Measurements from ENCODE around the gene CD300E. TPM values are rescaled to one million over a fixed set of nuclear protein-coding genes. Genes with fewer than 3 reads are reported as not detected.

Gene CD300E
- total and polyA plus RNA-seq, 2 of the 13 experiments (the other 11 are each of a cell fraction or from before 2014, with no cell fraction given), result not detected

GRCh38 chr17:74599023-74599399, 24.5 kb downstream of the CD300E start (continued):
- TF ChIP-seq ZNF678 (CRISPR knock-in tag; IDR thresholded peaks at IDR 0.05), result no peak
- TF ChIP-seq ZFYVE20 (CRISPR knock-in tag; IDR thresholded peaks at IDR 0.05; ENCODE audit: borderline replicate concordance, low read depth), result no peak

DNA sequence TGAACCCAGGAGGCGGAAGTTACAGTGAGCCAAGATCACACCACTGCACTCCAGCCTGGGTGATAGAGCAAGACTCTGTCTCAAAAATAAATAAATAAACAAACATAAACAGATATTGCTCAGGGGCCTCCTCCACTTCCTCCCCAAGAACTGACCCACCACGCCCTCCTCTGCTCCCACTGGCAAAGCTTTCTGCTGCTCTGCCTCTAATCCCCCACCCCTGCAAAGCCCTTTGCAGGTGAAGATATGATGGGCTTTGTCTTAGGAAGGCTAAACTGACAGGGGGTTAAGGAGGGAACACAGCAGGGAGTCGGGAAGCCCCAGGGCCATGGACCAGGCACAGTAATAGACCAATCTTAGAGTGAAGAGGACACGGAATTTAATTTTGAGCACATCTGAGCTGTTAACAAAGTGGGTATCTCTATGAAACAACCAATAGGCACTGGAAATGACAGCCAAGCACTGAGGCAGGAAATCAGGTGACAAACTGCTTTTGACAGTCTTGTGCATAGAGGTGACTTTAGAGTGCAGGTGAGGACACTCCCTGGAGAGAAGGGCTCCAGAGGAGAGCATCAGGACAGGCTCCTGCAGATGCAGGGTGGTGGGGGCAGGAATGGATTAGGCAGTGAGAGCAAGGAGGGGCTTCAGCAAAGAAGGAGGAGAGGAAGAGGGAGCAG, 25.1 kb downstream of the CD300E start:
- TF ChIP-seq ZNF207 (IDR thresholded peaks at IDR 0.05; ENCODE audit: borderline replicate concordance) (no peak), ZNF543 (CRISPR knock-in tag; IDR thresholded peaks at IDR 0.05) (no peak), HMG20B (CRISPR knock-in tag; conservative IDR thresholded peaks at IDR 0.05) (no peak), ZNF800 (CRISPR knock-in tag; IDR thresholded peaks at IDR 0.05) (no peak), TIGD3 (CRISPR knock-in tag; IDR thresholded peaks at IDR 0.05; ENCODE audit: borderline replicate concordance) (no peak)
- TF ChIP-seq, protein P1, sequence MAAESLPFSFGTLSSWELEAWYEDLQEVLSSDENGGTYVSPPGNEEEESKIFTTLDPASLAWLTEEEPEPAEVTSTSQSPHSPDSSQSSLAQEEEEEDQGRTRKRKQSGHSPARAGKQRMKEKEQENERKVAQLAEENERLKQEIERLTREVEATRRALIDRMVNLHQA (CRISPR knock-in tag; IDR thresholded peaks at IDR 0.05), result no peak
- TF ChIP-seq, protein P2, sequence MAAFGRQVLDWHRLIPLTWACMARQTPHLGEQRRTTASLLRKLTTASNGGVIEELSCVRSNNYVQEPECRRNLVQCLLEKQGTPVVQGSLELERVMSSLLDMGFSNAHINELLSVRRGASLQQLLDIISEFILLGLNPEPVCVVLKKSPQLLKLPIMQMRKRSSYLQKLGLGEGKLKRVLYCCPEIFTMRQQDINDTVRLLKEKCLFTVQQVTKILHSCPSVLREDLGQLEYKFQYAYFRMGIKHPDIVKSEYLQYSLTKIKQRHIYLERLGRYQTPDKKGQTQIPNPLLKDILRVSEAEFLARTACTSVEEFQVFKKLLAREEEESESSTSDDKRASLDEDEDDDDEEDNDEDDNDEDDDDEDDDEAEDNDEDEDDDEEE (CRISPR knock-in tag; IDR thresholded peaks at IDR 0.05), result no peak
- TF ChIP-seq, protein P3, sequence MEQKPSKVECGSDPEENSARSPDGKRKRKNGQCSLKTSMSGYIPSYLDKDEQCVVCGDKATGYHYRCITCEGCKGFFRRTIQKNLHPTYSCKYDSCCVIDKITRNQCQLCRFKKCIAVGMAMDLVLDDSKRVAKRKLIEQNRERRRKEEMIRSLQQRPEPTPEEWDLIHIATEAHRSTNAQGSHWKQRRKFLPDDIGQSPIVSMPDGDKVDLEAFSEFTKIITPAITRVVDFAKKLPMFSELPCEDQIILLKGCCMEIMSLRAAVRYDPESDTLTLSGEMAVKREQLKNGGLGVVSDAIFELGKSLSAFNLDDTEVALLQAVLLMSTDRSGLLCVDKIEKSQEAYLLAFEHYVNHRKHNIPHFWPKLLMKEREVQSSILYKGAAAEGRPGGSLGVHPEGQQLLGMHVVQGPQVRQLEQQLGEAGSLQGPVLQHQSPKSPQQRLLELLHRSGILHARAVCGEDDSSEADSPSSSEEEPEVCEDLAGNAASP (CRISPR knock-in tag; IDR thresholded peaks at IDR 0.05; ENCODE audit: borderline replicate concordance), result no peak
- TF ChIP-seq, protein P4, sequence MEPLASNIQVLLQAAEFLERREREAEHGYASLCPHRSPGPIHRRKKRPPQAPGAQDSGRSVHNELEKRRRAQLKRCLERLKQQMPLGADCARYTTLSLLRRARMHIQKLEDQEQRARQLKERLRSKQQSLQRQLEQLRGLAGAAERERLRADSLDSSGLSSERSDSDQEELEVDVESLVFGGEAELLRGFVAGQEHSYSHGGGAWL (CRISPR knock-in tag; IDR thresholded peaks at IDR 0.05), result no peak
- Histone ChIP-seq H3K4me1 (ENCODE audit: insufficient read depth, low read length) (no peaks in the 10 kb centered on the region), H3K9me3 (ENCODE audit: low read length) (no peaks in the 10 kb centered on the region), H4K20me1 (ENCODE audit: insufficient read depth, low read length) (peaks cover 3% of the 10 kb centered on the region; the same call in 1 of the 2 replicates), H3K9ac (ENCODE audit: insufficient read depth, low read depth, low read length) (no peak overlapping the region), H3K27ac (ENCODE audit: extremely low read length, insufficient read depth, low read length) (no peak overlapping the region), H3K27me3 (ENCODE audit: control insufficient read depth in 1 of 2, insufficient read depth in 2 of 2, low read length in 2 of 2) (peaks cover 4 to 27% of the 10 kb centered on the region in 2 experiments; a peak in 4 of 5 replicates), H3K4me3 (replicated peaks in 1 of 3; ENCODE audit: insufficient read depth in 1 of 3, low read depth in 2 of 3, low read length in 3 of 3) (no peak overlapping the region), H3K36me3 (replicated peaks in 1 of 2; ENCODE audit: control insufficient read depth in 1 of 2, insufficient read depth in 2 of 2, low read length in 2 of 2) (no peaks in the 10 kb centered on the region), H3K4me2 (ENCODE audit: low read depth, low read length) (no peak overlapping the region), H2AFZ (ENCODE audit: low read length) (no peak overlapping the region), H3K79me2 (ENCODE audit: insufficient read depth, low read length) (no peaks in the 10 kb centered on the region)
- intact Hi-C loops (cut with micrococcal nuclease; ENCODE audit: unreplicated experiment), result no loop called here
- FAIRE-seq (no peak), ATAC-seq (no peak), DNase-seq (ENCODE audit: low spot score) (no peak)
- in situ Hi-C loops (cut with HindIII; ENCODE audit: extremely low pct_ligation_motif_present, low pct_unique_long_range_greater_than_20kb), result no loop called here
- CTCF ChIA-PET (ENCODE audit: low intra/inter-chr PET ratio, low total read pairs), result no interaction called here
- BruUV-seq (replicated peaks), result no TSS peak
- POLR2A ChIA-PET, result no interaction called here
- WGBS (ENCODE audit: low lambda C conversion rate), result 22% methylated on average over 4 of the region's 4 CpGs

Measured in HepG2 (cell line).